Peyer's patch (tissue), 4 donors: Measurements from ENCODE around the gene EEFSEC. TPM values are rescaled to one million over a fixed set of nuclear protein-coding genes. Genes with fewer than 3 reads are reported as not detected.

Experiments
- DNase-seq, 3 donors: peaks; one replicate each; pipeline ENCODE4 v3.0.0-alpha.2; 2017 to 2019
- H3K27ac ChIP-seq, 4 donors: fragments of 200-600 bp; sonication (generic); one replicate each; pipeline ENCODE4 v1.5.1; 2016 to 2019
- H3K27me3 ChIP-seq, 2 donors: fragments of 200-600 bp; sonication (generic); one replicate each; pipeline ENCODE4 v1.5.1; 2019
- H3K36me3 ChIP-seq, 3 donors: fragments of 200-600 bp; sonication (generic); one replicate each; pipeline ENCODE4 v1.5.1; 2016 to 2019
- H3K4me1 ChIP-seq, 4 donors: fragments of 200-600 bp; sonication (generic); one replicate each; pipeline ENCODE4 v1.5.1; 2016 to 2019
- H3K4me3 ChIP-seq, 4 donors: fragments of 200-600 bp; sonication (generic); 1 replicate in 3 of 4; 2 replicates in 1 of 4; pipeline ENCODE4 v1.5.1; 2016 to 2019; ENCODE audit warnings: mild to moderate bottlenecking in 1 of 4
- H3K9me3 ChIP-seq, 4 donors: fragments of 200-600 bp; sonication (generic); one replicate each; pipeline ENCODE4 v1.5.1; 2016 to 2019; ENCODE audit warnings: mild to moderate bottlenecking in 1 of 4
- CTCF ChIP-seq, 6 experiments: fragments of 450-650 bp in 4 of 6; fragments of 200-600 bp in 2 of 6; sonication (generic) in 1 of 6; IDR thresholded peaks; one replicate each; pipeline ENCODE4 v1.5.1; 2017 to 2019; ENCODE audit warnings: antibody characterized with exemption in 6 of 6, mild to moderate bottlenecking in 3 of 6, moderate library complexity in 1 of 6
- POLR2A ChIP-seq, 2 donors: fragments of 450-650 bp; IDR thresholded peaks; one replicate each; pipeline ENCODE4 v1.5.1; 2017; ENCODE audit warnings: antibody characterized with exemption in 2 of 2, mild to moderate bottlenecking in 2 of 2, moderate library complexity in 2 of 2
- total RNA-seq, 4 donors: library from RNA; depleted of rRNA; stranded (reverse); fragments of >200 nt; gene quantifications; one replicate each; pipeline ENCODE4 v1.1.0, GENCODE V29; 2016

EEFSEC gene
- total RNA-seq, 4 donors from 2014 or later = 11.7 to 50.3 (median 19.6) TPM

GRCh38 chr3:128383316-128384235 is 230.3 kb downstream of the EEFSEC start:
- Histone ChIP-seq H3K36me3 (no peaks in the 10 kb centered on the region), H3K4me3 (no peak overlapping the region), H3K27ac (no peak overlapping the region), H3K27me3 (no peaks in the 10 kb centered on the region), H3K4me1 (peaks cover 0 to 26% (median 0%) of the 10 kb centered on the region in 4 donors), H3K9me3 (no peaks in the 10 kb centered on the region)
- DNase-seq = peak in 2 of 3 donors; percentile 81 to 92
- TF ChIP-seq CTCF (IDR thresholded peaks at IDR 0.05) = no peak
- no peak for TF ChIP-seq POLR2A (IDR thresholded peaks at IDR 0.05)

- TF ChIP-seq POLR2A (IDR thresholded peaks at IDR 0.05) (no peak), CTCF (IDR thresholded peaks at IDR 0.05) (no peak)
- H3K4me1 ChIP-seq = peaks cover 0 to 26% (median 0%) of the 10 kb centered on the region in 4 donors
- H3K4me3 ChIP-seq = no peak overlapping the region
- H3K27me3 ChIP-seq = no peaks in the 10 kb centered on the region
- H3K36me3 ChIP-seq = no peaks in the 10 kb centered on the region
- no peak overlapping the region for H3K27ac ChIP-seq
- DNase-seq = no peak
- H3K9me3 ChIP-seq = no peaks in the 10 kb centered on the region
Observed at GRCh38 chr3:128385080-128385832, 232.0 kb downstream of the EEFSEC start.

- Histone ChIP-seq H3K4me1 (peaks cover 0 to 2% (median 0%) of the 10 kb centered on the region in 4 donors), H3K27me3 (no peaks in the 10 kb centered on the region), H3K4me3 (no peak overlapping the region), H3K27ac (no peak overlapping the region), H3K36me3 (no peaks in the 10 kb centered on the region), H3K9me3 (no peaks in the 10 kb centered on the region)
- TF ChIP-seq POLR2A (IDR thresholded peaks at IDR 0.05) (no peak), CTCF (IDR thresholded peaks at IDR 0.05) (no peak)
- DNase-seq = no peak
Observed at GRCh38 chr3:128388932-128389331, 235.7 kb downstream of the EEFSEC start.

- no peaks in the 10 kb centered on the region for H3K27me3 ChIP-seq
- no peaks in the 10 kb centered on the region for H3K36me3 ChIP-seq
- no peaks in the 10 kb centered on the region for H3K9me3 ChIP-seq
- no peak for TF ChIP-seq CTCF (IDR thresholded peaks at IDR 0.05)
- TF ChIP-seq POLR2A (IDR thresholded peaks at IDR 0.05) = no peak
- no peak overlapping the region for H3K4me3 ChIP-seq
- DNase-seq = no peak
- H3K4me1 ChIP-seq = peaks cover 0 to 6% (median 0%) of the 10 kb centered on the region in 4 donors
- H3K27ac ChIP-seq = no peak overlapping the region
Observed at GRCh38 chr3:128390867-128391266, 237.6 kb downstream of the EEFSEC start.

GRCh38 chr3:128392021-128392420 is 238.7 kb downstream of the EEFSEC start:
- TF ChIP-seq CTCF (IDR thresholded peaks at IDR 0.05) (no peak), POLR2A (IDR thresholded peaks at IDR 0.05) (no peak)
- H3K27ac ChIP-seq = no peak overlapping the region
- DNase-seq = no peak
- H3K9me3 ChIP-seq = no peaks in the 10 kb centered on the region
- no peaks in the 10 kb centered on the region for H3K36me3 ChIP-seq
- no peak overlapping the region for H3K4me3 ChIP-seq
- H3K4me1 ChIP-seq = peaks cover 0 to 6% (median 0%) of the 10 kb centered on the region in 4 donors
- H3K27me3 ChIP-seq = no peaks in the 10 kb centered on the region
